Measurements from ENCODE around the gene ARHGEF7.

- TF ChIP-seq EZH2phosphoT487 (IDR thresholded peaks at IDR 0.05; ENCODE audit: borderline replicate concordance, low read depth, low read length) (no peak), CTCF (conservative IDR thresholded peaks at IDR 0.05; ENCODE audit: low read length) (no peak)
Measured at GRCh38 chr13:111253365-111253872, 138.3 kb downstream of the ARHGEF7 start.
